Hair follicle dermal papilla cell (primary cell): Measurements from ENCODE around the gene TBL3. TPM values are rescaled to one million over a fixed set of nuclear protein-coding genes. Genes with fewer than 3 reads are reported as not detected.

ENCODE experiments used
- small RNA-seq: library from RNA; depleted of rRNA; stranded (forward); fragments of <200 nt; gene quantifications from one replicate; pipeline ENCODE3, GENCODE V24; 2012
- total RNA-seq: library from RNA; depleted of rRNA; stranded (reverse); fragments of >200 nt; gene quantifications from 2 replicates; pipeline ENCODE4 v1.2.3, GENCODE V29; 2012

TBL3 gene
- total RNA-seq = 23.9 and 26.9 TPM in 2 replicates

GRCh38 chr16:1971796-1972489 is at the start of gene TBL3:
TBL3 (plus strand) TSS chr16:1972053; CDS start chr16:1972165, 112 bp downstream.

DNA sequence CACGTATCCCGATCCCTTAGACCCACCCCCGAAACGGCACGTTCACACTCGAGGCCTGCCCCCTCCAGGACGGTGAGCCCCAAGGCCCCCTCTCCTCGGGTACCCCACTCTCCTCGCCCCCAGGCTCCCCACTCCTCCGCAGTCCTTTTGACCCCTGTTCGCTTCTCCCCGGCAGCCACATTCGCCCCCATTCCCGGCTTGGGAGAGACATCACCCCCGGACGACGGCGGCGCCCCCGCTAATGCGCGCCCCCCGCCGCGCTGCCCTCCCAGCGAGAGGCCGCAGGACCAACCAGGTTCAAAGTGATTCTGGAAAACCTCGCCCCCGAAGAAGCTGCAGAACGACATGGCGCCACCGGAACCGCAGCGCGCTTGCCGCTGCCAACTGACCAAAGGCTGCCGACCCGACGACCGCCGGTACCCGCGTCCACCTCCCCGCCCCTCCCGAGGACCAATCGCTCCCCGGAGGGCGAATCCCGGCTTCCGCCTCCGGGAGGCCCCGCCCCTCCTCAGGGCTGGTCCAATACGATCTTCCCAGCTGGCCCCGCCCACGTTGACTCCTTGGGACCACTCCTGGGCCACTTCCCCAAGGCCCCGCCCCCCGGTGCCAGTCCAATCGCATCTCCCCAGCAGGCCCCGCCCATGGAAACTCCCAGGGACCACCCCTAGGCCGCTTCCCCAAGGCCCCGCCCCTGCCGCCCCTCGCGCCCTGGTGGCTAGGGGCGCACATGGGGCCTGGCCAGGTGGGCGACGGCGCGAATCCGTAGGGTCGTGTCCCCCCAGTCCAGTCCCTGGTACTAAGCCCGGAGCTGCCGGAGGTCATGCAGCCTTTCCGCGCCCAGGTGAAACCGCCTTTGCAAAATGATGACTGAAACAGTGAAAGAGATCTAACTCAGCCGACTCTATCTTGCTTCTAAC is 28.8 kb upstream of the TBL3 start, which contains the start of gene MSRB1:
MSRB1 (minus strand) TSS at position 390 of the 917 bp plus-strand sequence; CDS start at position 347, 43 bp downstream.

DNA sequence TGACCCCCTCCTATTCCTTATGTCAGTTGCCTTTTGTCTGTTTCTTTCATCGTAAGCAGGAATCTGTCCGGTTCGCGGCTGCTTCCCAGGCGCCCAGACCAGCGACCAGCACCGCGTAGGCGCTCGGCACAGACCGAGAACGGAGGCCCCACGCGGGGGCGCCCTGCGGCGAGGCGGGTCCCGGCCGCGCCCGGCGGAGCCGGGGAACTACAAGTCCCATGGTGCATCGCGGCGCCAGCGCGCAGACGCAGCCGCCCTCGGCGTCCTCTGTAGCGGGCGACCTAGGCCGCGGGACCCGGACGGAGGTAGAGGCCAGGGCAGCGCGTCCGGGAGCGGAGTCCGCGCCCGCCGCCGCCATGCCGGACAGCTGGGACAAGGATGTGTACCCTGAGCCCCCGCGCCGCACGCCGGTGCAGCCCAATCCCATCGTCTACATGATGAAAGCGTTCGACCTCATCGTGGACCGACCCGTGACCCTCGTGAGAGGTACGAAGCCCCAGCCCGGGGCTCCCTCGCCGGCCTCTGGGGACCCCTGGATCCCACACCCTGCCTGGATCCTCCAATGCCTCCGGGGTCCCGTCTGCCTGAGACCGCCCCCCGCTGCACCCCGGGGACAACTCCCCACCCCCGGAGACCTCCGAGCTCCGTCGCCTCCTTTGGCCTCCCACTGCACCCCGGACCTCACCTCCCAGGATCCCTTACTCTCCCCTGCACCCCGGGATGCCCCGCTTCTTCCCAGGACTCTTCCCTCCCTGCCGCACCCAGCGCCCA is 12.4 kb upstream of the TBL3 start, which contains the start of gene NDUFB10:
NDUFB10 (plus strand) TSS at position 270 of the 771 bp plus-strand sequence; CDS start at position 357, 87 bp downstream.

DNA sequence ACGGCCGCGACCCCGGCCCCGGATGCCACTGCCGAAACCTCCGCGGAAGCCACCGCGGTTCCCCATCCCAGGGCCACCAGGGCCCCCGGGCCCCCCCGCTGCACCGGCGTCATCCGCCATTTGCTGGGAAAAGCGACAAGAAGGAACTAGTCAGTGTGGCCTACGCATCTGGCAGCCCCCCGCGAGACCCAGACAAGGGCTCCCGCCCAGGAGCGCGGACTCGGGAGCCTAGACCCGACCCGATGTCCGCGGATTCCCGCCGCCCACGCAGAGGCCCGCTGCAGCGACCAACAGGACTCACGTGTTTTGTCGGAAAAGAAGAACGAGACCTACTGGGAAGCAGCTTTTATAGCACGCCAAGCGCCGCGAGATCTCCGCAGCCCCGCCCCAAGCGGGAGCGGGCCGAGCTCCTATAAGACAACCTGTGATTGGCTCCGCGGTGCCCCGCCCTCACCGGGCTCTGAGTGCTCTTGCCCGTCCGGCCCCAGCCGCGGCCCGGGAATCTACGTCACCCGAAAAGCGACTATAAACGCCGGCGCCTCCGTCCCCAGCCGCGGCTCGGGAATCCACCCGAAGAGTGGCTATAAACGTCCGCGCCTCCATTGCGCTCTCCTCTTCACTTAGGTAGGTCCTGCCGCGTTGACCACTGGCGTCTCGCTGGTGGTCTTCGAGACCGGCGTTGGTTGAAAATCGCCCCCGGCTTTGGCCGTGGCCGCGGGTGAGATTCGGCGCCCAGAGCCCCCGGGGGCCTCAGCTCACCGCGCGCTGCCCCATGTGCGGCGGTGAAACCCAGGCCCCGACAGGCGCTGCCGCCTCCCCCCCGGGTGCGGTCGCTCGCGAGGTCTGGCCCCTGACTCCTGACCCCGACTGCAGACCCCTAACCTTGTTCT is 7.1 kb upstream of the TBL3 start, which contains the start of gene RPS2:
RPS2 (minus strand) TSS at position 321 of the 890 bp plus-strand sequence; CDS start at position 120, 201 bp downstream.

DNA sequence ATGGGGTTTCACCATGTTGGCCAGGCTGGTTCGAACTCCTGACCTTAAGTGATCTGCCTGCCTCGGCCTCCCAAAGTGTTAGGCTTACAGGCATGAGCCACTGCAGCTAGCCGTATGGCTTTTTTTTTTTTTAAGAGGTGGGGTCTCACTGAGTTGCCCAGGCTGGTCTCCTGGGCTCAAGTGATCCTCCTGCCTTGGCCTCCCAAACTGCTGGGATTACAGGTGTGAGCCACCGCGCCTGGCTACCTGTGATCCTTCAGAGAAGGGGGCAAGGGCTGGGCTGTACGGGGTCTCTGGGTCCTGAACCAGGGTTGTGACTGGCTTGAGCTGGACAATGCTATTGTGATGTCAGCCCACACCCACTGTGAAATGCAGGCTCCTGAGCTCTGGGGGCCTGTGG is 5.4 kb upstream of the TBL3 start, which contains the start of gene RNF151:
RNF151 (plus strand) TSS at position 397 of the 400 bp plus-strand sequence. CDS start 26 bp downstream, outside the sequence.

DNA sequence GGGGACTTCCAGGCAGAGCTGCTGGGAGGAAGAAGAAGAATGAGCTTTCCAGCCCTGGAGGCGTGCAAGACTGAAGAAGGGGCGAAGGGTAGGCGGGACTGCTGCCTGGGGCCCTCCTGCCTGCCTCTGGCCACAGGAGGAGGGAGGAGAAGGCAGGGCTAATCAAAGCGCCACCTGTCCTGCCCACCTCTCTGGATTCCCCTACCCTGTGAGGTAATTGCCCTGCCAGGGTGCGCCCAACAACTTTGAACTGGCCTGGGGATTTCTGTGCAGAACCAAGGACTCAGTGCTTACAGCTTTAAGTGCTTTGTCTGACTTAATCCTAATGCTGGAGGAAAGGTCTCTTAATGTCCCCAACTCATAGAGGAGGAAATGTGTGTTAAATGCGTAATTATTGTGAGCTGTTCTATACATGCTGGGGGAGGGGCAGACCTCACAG is 9.6 kb downstream of the TBL3 start, which contains the start of gene NOXO1:
NOXO1 (minus strand) TSS at position 72 of the 439 bp plus-strand sequence. CDS start 290 bp downstream, outside the sequence.

DNA sequence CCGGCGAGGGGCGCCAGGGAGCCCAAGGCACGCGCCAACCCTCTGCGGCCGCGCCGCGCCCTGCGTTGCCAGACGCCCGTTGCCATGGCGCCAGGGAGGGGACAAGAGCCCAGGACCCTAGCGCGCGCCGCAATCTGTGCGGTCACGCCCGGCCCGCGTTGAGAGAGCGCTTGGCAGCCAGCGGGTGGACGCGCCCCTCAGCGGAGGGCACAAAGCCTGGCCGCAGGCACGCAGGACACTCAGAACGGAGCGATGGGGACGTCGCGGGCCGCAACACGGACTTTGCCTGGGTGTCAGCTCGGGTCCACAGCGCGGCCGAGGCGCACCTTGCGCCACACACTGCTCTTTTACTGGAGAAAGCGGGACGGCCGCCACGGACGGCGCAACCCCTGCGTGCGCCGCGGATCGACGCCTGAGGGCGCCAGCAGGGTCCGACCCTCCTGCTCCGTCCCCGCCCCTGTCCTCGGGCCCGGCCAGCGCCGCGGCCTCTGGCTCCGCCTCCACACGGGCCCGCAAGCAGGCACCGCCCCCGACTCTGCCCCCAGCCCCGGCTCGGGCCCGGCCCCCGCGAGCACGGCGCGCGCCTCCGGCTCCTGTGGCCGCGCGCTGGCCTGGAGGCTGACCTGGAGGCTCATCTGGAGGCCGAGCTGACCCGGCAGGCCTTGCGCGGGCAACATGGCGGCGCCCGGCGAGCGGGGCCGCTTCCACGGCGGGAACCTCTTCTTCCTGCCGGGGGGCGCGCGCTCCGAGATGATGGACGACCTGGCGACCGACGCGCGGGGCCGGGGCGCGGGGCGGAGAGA is 11.9 kb downstream of the TBL3 start, which contains the start of gene GFER:
GFER (plus strand) TSS at position 650 of the 803 bp plus-strand sequence; CDS start at position 676, 26 bp downstream.

DNA sequence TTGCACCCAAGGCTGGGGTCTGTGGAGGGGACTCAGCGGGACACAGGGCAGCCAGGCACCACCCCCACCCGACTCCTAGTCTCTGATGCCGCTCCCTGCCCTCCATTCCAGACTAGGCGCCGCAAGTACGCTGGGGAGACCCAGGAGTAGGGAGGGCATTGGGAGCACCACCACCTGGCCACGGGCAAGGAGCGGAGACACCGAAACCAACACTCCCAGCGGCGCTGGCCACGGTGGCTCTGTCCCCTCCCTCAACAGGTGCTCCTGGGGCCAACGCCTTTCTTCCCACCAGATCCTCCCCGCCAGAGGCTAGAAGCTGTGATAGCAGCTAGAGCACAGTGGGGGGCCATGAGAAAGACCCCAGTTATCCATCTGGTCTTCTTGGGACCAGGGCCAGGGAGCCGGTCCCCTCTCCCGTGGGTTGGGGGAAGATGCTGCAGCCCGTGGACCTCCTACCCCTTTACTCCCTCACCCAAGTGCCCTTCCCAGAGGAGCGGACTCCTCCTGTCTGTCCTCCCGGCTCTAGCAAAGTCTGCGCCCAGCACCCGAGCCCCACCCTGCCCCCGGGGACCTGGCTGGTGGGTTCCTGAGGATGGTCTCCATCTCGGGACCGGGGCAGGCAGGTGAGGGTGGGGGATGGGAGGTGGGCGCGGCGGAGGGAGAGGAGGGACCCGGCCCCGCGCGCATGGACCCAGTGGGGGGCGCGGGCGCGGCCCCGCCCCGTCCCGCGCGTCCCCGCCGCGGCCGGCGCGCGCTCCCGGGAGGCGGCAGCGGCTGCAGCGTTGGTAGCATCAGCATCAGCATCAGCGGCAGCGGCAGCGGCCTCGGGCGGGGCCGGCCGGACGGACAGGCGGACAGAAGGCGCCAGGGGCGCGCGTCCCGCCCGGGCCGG is 17.6 kb downstream of the TBL3 start, which contains the start of gene SYNGR3:
SYNGR3 (plus strand) TSS at position 762 of the 892 bp plus-strand sequence. CDS start 133 bp downstream, outside the sequence.

GRCh38 chr16:2009791-2010510 is 38.1 kb downstream of the TBL3 start, which contains the start of gene ZNF598:
ZNF598 (minus strand) TSS chr16:2009821.

DNA sequence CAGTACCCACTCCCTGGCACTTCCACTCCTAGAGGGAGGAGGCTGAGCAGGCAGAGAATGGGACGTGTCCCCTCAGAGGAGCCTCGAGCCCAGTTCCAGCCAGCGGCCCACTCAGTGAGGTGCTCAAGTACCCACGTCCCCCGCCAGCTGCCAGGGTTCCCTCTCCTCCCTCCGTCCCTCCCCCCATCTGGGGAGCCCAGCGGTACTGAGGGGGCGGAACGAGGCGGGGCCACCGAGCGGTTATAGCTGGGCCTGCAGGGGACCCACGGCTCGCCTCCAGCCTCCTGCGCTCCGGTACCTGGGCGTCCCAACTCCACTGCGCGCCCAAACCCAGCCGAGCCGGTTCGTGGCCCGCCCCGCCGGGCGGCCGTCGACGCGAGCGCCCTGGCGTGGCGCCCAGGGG is 47.7 kb downstream of the TBL3 start, which contains the start of gene NPW:
NPW (plus strand) TSS at position 268 of the 403 bp plus-strand sequence.

DNA sequence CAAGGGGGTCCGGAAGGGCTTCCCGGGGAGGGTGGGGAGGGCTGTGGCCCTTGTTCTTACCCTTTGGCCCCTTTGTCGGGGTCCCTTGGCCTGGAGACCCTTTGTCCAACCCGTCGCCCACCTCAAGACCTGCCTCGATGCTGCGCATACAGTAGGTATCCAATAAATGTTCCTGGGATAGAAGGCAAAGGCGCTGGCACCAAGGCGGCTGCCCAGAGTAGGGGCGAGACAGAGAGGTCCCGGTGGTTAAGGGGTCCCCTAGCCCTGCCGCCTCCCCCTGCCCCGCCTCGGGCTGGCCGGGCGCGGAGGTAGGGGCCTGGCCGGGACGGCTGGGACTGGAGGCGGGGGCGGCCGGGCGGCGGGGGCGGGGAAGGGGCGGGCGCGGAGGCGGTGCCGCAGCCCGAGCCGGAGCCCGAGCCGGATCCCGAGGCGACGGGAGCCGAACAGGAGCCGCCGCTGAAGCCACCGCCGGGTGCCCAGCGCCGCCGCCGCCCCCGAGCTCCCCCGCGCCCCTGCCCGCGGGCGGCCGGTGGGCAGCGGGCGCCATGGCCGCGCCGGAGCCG is 54.7 kb downstream of the TBL3 start, which contains the start of gene NHERF2:
NHERF2 (plus strand) TSS at position 442 of the 563 bp plus-strand sequence; CDS start at position 546, 104 bp downstream.

Small RNA genes lying within 50 kb of the gene (small RNA-seq; reads per million reads assigned to genes)
- gene AC005363.2 (not detected), gene RN7SL219P (not detected), gene SNORA10 (not detected), gene SNORA64 (not detected)

Other genes with a start within 250 kb of the TBL3 start
- 35.1 and 37.2 TPM in 2 replicates for gene NME3, start 200.5 kb upstream of the TBL3 start, total RNA-seq
- 15.7 and 15.9 TPM in 2 replicates for gene EME2, start 199.2 kb upstream of the TBL3 start, total RNA-seq
- 36.1 and 37.0 TPM in 2 replicates for gene MRPS34, start 198.9 kb upstream of the TBL3 start, total RNA-seq
- gene SPSB3, start 189.5 kb upstream of the TBL3 start, total RNA-seq = 28.1 and 30.4 TPM in 2 replicates
- gene NUBP2, start 189.1 kb upstream of the TBL3 start, total RNA-seq = 50.3 and 67.8 TPM in 2 replicates
- 0.16 and 0.24 TPM in 2 replicates for gene IGFALS, start 178.3 kb upstream of the TBL3 start, total RNA-seq
- 12.8 and 17.2 TPM in 2 replicates for gene HAGH, start 145.2 kb upstream of the TBL3 start, total RNA-seq
- gene FAHD1, start 144.8 kb upstream of the TBL3 start, total RNA-seq = 34.7 and 37.8 TPM in 2 replicates
- 0.61 and 1.1 TPM in 2 replicates for gene MEIOB, start 99.9 kb upstream of the TBL3 start, total RNA-seq
- 0.16 TPM in 1 of 2 replicates, not detected in the other for gene HS3ST6, start 53.6 kb upstream of the TBL3 start, total RNA-seq
- 15.3 and 24.9 TPM in 2 replicates for gene MSRB1, start 28.9 kb upstream of the TBL3 start, total RNA-seq
- gene RPL3L, start 17.4 kb upstream of the TBL3 start, total RNA-seq = not detected in 2 replicates
- 63.9 and 89.5 TPM in 2 replicates for gene NDUFB10, start 12.5 kb upstream of the TBL3 start, total RNA-seq
- 1,254 and 1,380 TPM in 2 replicates for gene RPS2, start 7.2 kb upstream of the TBL3 start, total RNA-seq
- not detected in 2 replicates for gene RNF151, start 5.2 kb upstream of the TBL3 start, total RNA-seq
- gene NOXO1, start 9.4 kb downstream of the TBL3 start, total RNA-seq = 0.12 TPM in 1 of 2 replicates, not detected in the other
- gene GFER, start 12.1 kb downstream of the TBL3 start, total RNA-seq = 10.7 and 11.4 TPM in 2 replicates
- 1.1 and 1.9 TPM in 2 replicates for gene SYNGR3, start 17.9 kb downstream of the TBL3 start, total RNA-seq
- gene ZNF598, start 37.8 kb downstream of the TBL3 start, total RNA-seq = 30.1 and 30.8 TPM in 2 replicates
- not detected in 2 replicates for gene NPW, start 47.7 kb downstream of the TBL3 start, total RNA-seq
- 33.9 and 35.0 TPM in 2 replicates for gene NHERF2, start 54.8 kb downstream of the TBL3 start, total RNA-seq
- gene NTHL1, start 75.8 kb downstream of the TBL3 start, total RNA-seq = 23.6 and 24.7 TPM in 2 replicates
- 73.8 and 84.7 TPM in 2 replicates for gene TSC2, start 75.9 kb downstream of the TBL3 start, total RNA-seq
- gene PKD1, start 163.8 kb downstream of the TBL3 start, total RNA-seq = 179 and 232 TPM in 2 replicates
- 0.61 and 0.97 TPM in 2 replicates for gene RAB26, start 176.6 kb downstream of the TBL3 start, total RNA-seq
- 60.2 and 78.9 TPM in 2 replicates for gene TRAF7, start 183.7 kb downstream of the TBL3 start, total RNA-seq
- gene CASKIN1, start 224.6 kb downstream of the TBL3 start, total RNA-seq = 0.12 and 0.16 TPM in 2 replicates
- gene MLST8, start 233.4 kb downstream of the TBL3 start, total RNA-seq = 38.0 and 41.0 TPM in 2 replicates
- 0.65 and 1.1 TPM in 2 replicates for gene BRICD5, start 238.8 kb downstream of the TBL3 start, total RNA-seq
- gene PGP, start 242.8 kb downstream of the TBL3 start, total RNA-seq = 9.9 and 12.4 TPM in 2 replicates